GM23338 (cell line): ENCODE results near the gene GRID2. TPM values are rescaled to one million over a fixed set of nuclear protein-coding genes. Genes with fewer than 3 reads are reported as not detected.

Experiments used
- ATAC-seq: fragments of 200-7000 bp; cut with Tn5 transposase; 3 replicates; pipeline ENCODE4 v1.9.1; 2020
- DNase-seq: peaks from one replicate; pipeline ENCODE4 v3.0.0-alpha.2; 2015; ENCODE audit warnings: low spot score
- H2AFZ ChIP-seq: fragments of 200-600 bp; sonication (generic); 2 replicates; pipeline ENCODE4 v1.8.0; 2016; ENCODE audit warnings: antibody characterized with exemption, mild to moderate bottlenecking, moderate library complexity
- H3F3A ChIP-seq: fragments of 200-600 bp; sonication (generic); replicated peaks from 2 replicates; pipeline ENCODE4 v1.8.0; 2017; ENCODE audit warnings: antibody characterized with exemption, mixed run types, low read depth
- H3K27ac ChIP-seq: fragments of 200-600 bp; sonication (generic); 2 replicates; pipeline ENCODE4 v1.6.1; 2016; ENCODE audit warnings: low read depth
- H3K27me3 ChIP-seq: fragments of 200-600 bp; sonication (generic); 2 replicates; pipeline ENCODE4 v1.8.0; 2016; ENCODE audit warnings: mild to moderate bottlenecking, mixed run types, moderate library complexity; ENCODE audit not compliant: insufficient read depth
- H3K36me3 ChIP-seq: fragments of 200-600 bp; sonication (generic); 2 replicates; pipeline ENCODE4 v1.8.0; 2016; ENCODE audit warnings: mild to moderate bottlenecking; ENCODE audit not compliant: insufficient read depth
- H3K4me1 ChIP-seq: fragments of 200-600 bp; sonication (generic); 2 replicates; pipeline ENCODE4 v1.8.0; 2016; ENCODE audit warnings: mild to moderate bottlenecking, moderate library complexity; ENCODE audit not compliant: insufficient read depth
- H3K4me2 ChIP-seq: fragments of 200-600 bp; sonication (generic); 2 replicates; pipeline ENCODE4 v1.7.1; 2017; ENCODE audit warnings: mixed run types
- H3K4me3 ChIP-seq: fragments of 200-600 bp; sonication (generic); 2 replicates; pipeline ENCODE4 v1.6.1; 2016; ENCODE audit warnings: mixed run types
- H3K79me2 ChIP-seq: fragments of 200-600 bp; sonication (generic); replicated peaks from 2 replicates; pipeline ENCODE4 v1.8.0; 2017; ENCODE audit warnings: mild to moderate bottlenecking; ENCODE audit not compliant: insufficient read depth
- H3K9me2 ChIP-seq: fragments of 200-600 bp; sonication (generic); 2 replicates; pipeline ENCODE4 v1.8.0; 2017; ENCODE audit not compliant: insufficient read depth
- H4K20me1 ChIP-seq: fragments of 200-600 bp; sonication (generic); replicated peaks from 2 replicates; pipeline ENCODE4 v1.8.0; 2017; ENCODE audit warnings: mild to moderate bottlenecking; ENCODE audit not compliant: insufficient read depth
- H3K27ac Mint-ChIP-seq: 2 replicates; pipeline ENCODE4 v1.8.0; 2020; ENCODE audit warnings: inconsistent platforms, mild to moderate bottlenecking, moderate library complexity, mixed read lengths
- H3K27me3 Mint-ChIP-seq: 3 replicates; pipeline ENCODE4 v1.8.0; 2022; ENCODE audit warnings: low read depth, mild to moderate bottlenecking, moderate library complexity, mixed read lengths, inconsistent platforms; ENCODE audit not compliant: insufficient read depth, poor library complexity
- H3K36me3 Mint-ChIP-seq: 3 replicates; pipeline ENCODE4 v1.8.0; 2021; ENCODE audit warnings: low read depth, mild to moderate bottlenecking, inconsistent platforms, moderate library complexity, mixed read lengths
- H3K4me1 Mint-ChIP-seq: 3 replicates; pipeline ENCODE4 v1.8.0; 2020; ENCODE audit warnings: mild to moderate bottlenecking, inconsistent platforms, mixed read lengths
- H3K4me3 Mint-ChIP-seq: 3 replicates; pipeline ENCODE4 v1.8.0; 2021; ENCODE audit warnings: moderate library complexity, mild to moderate bottlenecking, inconsistent platforms, mixed read lengths
- H3K9me3 Mint-ChIP-seq: 3 replicates; pipeline ENCODE4 v1.8.0; 2020; ENCODE audit warnings: moderate library complexity, mild to moderate bottlenecking, inconsistent platforms, mixed read lengths
- CREB1 ChIP-seq: fragments of 250-450 bp; sonication (Bioruptor Pico); IDR thresholded peaks from 2 replicates; pipeline ENCODE4 v1.5.0; 2020; ENCODE audit warnings: low read depth, mild to moderate bottlenecking, moderate library complexity
- EZH2 ChIP-seq: fragments of 200-600 bp; sonication (generic); IDR thresholded peaks from one replicate; pipeline ENCODE4 v1.8.0; 2017; ENCODE audit warnings: antibody characterized with exemption, mild to moderate bottlenecking, low read depth; ENCODE audit not compliant: unreplicated experiment
- EZH2phosphoT487 ChIP-seq: fragments of 200-600 bp; sonication (generic); IDR thresholded peaks from one replicate; pipeline ENCODE4 v1.8.1; 2018; ENCODE audit warnings: antibody characterized with exemption; ENCODE audit not compliant: unreplicated experiment
- JUNB ChIP-seq: IDR thresholded peaks from one replicate; pipeline ENCODE4 v1.6.1; 2016; ENCODE audit warnings: antibody characterized with exemption; ENCODE audit not compliant: unreplicated experiment
- NANOG ChIP-seq: IDR thresholded peaks from 2 replicates; pipeline ENCODE4 v1.6.1; 2016; ENCODE audit warnings: antibody characterized with exemption, borderline replicate concordance
- POLR2AphosphoS5 ChIP-seq: IDR thresholded peaks from 2 replicates; pipeline ENCODE4 v1.6.1; 2016; ENCODE audit warnings: antibody characterized with exemption, low read depth
- STAT1 ChIP-seq: IDR thresholded peaks from one replicate; pipeline ENCODE4 v1.6.1; 2016; ENCODE audit warnings: antibody characterized with exemption; ENCODE audit not compliant: unreplicated experiment
- ZNF114 ChIP-seq: fragments of 250-450 bp; sonication (Bioruptor Pico); IDR thresholded peaks from 2 replicates; pipeline ENCODE4 v1.5.0; 2020; ENCODE audit warnings: mild to moderate bottlenecking, moderate library complexity
- ZNF331 ChIP-seq: fragments of 250-450 bp; sonication (Bioruptor Pico); IDR thresholded peaks from 2 replicates; pipeline ENCODE4 v1.5.0; 2020; ENCODE audit warnings: low read depth, mild to moderate bottlenecking, moderate library complexity
- polyA plus RNA-seq: library from polyadenylated mRNA; unstranded; fragments of >200 nt; fragmentation: Nextera tagmentation; extraction: Ambion mirVana; gene quantifications from 2 replicates; pipeline ENCODE4 v1.2.1, GENCODE V29; 2016
- total RNA-seq: library from RNA; depleted of rRNA; stranded (reverse); fragments of >200 nt; shearing (Covaris generic); gene quantifications from 2 replicates; pipeline ENCODE4 v1.2.3, GENCODE V29; 2014
- TF ChIP-seq, protein P1 (sequence below): IDR thresholded peaks from 2 replicates; pipeline ENCODE4 v1.6.1; 2016; ENCODE audit warnings: antibody characterized with exemption
- TF ChIP-seq, protein P2 (sequence below): fragments of 250-450 bp; sonication (Bioruptor Pico); IDR thresholded peaks from 2 replicates; pipeline ENCODE4 v1.5.0; 2020; ENCODE audit warnings: mild to moderate bottlenecking, moderate library complexity

The GRID2 gene
- total and polyA plus RNA-seq, 2 experiments from 2014 or later: 19.9 to 65.4 TPM

GRCh38 chr4:92968556-92968955 lies 664.8 kb downstream of the GRID2 start:
- H3K36me3 ChIP-seq: no peaks in the 10 kb centered on the region
- TF ChIP-seq EZH2phosphoT487 (no peak), POLR2AphosphoS5 (no peak), JUNB (no peak), ZNF331 (CRISPR knock-in tag) (no peak), CREB1 (no peak), STAT1 (no peak), ZNF114 (CRISPR knock-in tag) (no peak), EZH2 (no peak), NANOG (no peak)
- TF ChIP-seq, protein P1, sequence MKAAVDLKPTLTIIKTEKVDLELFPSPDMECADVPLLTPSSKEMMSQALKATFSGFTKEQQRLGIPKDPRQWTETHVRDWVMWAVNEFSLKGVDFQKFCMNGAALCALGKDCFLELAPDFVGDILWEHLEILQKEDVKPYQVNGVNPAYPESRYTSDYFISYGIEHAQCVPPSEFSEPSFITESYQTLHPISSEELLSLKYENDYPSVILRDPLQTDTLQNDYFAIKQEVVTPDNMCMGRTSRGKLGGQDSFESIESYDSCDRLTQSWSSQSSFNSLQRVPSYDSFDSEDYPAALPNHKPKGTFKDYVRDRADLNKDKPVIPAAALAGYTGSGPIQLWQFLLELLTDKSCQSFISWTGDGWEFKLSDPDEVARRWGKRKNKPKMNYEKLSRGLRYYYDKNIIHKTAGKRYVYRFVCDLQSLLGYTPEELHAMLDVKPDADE: no peak
- TF ChIP-seq, protein P2, sequence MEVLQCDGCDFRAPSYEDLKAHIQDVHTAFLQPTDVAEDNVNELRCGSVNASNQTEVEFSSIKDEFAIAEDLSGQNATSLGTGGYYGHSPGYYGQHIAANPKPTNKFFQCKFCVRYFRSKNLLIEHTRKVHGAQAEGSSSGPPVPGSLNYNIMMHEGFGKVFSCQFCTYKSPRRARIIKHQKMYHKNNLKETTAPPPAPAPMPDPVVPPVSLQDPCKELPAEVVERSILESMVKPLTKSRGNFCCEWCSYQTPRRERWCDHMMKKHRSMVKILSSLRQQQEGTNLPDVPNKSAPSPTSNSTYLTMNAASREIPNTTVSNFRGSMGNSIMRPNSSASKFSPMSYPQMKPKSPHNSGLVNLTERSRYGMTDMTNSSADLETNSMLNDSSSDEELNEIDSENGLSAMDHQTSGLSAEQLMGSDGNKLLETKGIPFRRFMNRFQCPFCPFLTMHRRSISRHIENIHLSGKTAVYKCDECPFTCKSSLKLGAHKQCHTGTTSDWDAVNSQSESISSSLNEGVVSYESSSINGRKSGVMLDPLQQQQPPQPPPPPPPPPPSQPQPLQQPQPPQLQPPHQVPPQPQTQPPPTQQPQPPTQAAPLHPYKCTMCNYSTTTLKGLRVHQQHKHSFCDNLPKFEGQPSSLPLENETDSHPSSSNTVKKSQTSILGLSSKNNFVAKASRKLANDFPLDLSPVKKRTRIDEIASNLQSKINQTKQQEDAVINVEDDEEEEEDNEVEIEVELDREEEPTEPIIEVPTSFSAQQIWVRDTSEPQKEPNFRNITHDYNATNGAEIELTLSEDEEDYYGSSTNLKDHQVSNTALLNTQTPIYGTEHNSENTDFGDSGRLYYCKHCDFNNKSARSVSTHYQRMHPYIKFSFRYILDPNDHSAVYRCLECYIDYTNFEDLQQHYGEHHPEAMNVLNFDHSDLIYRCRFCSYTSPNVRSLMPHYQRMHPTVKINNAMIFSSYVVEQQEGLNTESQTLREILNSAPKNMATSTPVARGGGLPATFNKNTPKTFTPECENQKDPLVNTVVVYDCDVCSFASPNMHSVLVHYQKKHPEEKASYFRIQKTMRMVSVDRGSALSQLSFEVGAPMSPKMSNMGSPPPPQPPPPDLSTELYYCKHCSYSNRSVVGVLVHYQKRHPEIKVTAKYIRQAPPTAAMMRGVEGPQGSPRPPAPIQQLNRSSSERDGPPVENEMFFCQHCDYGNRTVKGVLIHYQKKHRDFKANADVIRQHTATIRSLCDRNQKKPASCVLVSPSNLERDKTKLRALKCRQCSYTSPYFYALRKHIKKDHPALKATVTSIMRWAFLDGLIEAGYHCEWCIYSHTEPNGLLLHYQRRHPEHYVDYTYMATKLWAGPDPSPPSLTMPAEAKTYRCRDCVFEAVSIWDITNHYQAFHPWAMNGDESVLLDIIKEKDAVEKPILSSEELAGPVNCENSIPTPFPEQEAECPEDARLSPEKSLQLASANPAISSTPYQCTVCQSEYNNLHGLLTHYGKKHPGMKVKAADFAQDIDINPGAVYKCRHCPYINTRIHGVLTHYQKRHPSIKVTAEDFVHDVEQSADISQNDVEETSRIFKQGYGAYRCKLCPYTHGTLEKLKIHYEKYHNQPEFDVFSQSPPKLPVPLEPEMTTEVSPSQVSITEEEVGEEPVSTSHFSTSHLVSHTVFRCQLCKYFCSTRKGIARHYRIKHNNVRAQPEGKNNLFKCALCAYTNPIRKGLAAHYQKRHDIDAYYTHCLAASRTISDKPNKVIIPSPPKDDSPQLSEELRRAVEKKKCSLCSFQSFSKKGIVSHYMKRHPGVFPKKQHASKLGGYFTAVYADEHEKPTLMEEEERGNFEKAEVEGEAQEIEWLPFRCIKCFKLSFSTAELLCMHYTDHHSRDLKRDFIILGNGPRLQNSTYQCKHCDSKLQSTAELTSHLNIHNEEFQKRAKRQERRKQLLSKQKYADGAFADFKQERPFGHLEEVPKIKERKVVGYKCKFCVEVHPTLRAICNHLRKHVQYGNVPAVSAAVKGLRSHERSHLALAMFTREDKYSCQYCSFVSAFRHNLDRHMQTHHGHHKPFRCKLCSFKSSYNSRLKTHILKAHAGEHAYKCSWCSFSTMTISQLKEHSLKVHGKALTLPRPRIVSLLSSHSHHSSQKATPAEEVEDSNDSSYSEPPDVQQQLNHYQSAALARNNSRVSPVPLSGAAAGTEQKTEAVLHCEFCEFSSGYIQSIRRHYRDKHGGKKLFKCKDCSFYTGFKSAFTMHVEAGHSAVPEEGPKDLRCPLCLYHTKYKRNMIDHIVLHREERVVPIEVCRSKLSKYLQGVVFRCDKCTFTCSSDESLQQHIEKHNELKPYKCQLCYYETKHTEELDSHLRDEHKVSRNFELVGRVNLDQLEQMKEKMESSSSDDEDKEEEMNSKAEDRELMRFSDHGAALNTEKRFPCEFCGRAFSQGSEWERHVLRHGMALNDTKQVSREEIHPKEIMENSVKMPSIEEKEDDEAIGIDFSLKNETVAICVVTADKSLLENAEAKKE (CRISPR knock-in tag): no peak
- no peak for ATAC-seq
- H3K27me3 Mint-ChIP-seq: peaks cover 6% of the 10 kb centered on the region
- no peak for DNase-seq
- no peak overlapping the region for H3K4me3 ChIP-seq
- no peak overlapping the region for H3K27ac ChIP-seq
- no peak overlapping the region for H3K4me2 ChIP-seq
- H3K27ac Mint-ChIP-seq: no peak overlapping the region
- H3K9me2 ChIP-seq: no peaks in the 10 kb centered on the region
- H3K9me3 Mint-ChIP-seq: no peaks in the 10 kb centered on the region; the same call in 2 of the 3 replicates
- H3K36me3 Mint-ChIP-seq: peaks cover 5% of the 10 kb centered on the region; the same call in 2 of the 3 replicates
- no peaks in the 10 kb centered on the region for H3F3A ChIP-seq
- no peaks in the 10 kb centered on the region for H3K27me3 ChIP-seq
- H3K4me1 Mint-ChIP-seq: no peaks in the 10 kb centered on the region
- no peak overlapping the region for H3K4me3 Mint-ChIP-seq
- no peaks in the 10 kb centered on the region for H3K79me2 ChIP-seq
- H4K20me1 ChIP-seq: no peaks in the 10 kb centered on the region; the same call in 1 of the 2 replicates
- H3K4me1 ChIP-seq: no peaks in the 10 kb centered on the region
- H2AFZ ChIP-seq: no peak overlapping the region
